B cell (primary cell): Measurements from ENCODE around the gene HK2. TPM values are rescaled to one million over a fixed set of nuclear protein-coding genes. Genes with fewer than 3 reads are reported as not detected.
A peak's percentile ranks its signal among the peaks of the same experiment; 100 is the strongest.

Experiments used
- ATAC-seq: fragments of 200-7000 bp; cut with Tn5 transposase; one replicate; pipeline ENCODE4 v1.10.0; 2021; ENCODE audit warnings: low read depth, mild to moderate bottlenecking, moderate number of reproducible peaks, moderate library complexity
- CTCF ChIA-PET: fragments of 350-600 bp; sonication (Branson Sonifier 250); formaldehyde crosslinking; loops from one replicate; lab custom pipeline; 2021; ENCODE audit warnings: antibody characterized with exemption, inconsistent platforms; lab: Charles Lee
- POLR2A ChIA-PET: fragments of 350-600 bp; sonication (Branson Sonifier 250); formaldehyde crosslinking; loops from one replicate; lab custom pipeline; 2021; ENCODE audit warnings: antibody characterized with exemption; lab: Charles Lee
- DNase-seq: peaks from one replicate; pipeline ENCODE4 v3.0.0; 2013
- H2AFZ ChIP-seq: 2 replicates; pipeline ENCODE4 v1.6.1; 2012; ENCODE audit warnings: mild to moderate bottlenecking, low read depth, low read length; ENCODE audit not compliant: insufficient read depth, poor library complexity, severe bottlenecking
- H3K27ac ChIP-seq, 2 donors: 1 replicate in 1 of 2; 2 replicates in 1 of 2; pipeline ENCODE4 v1.5.1; 2012 to 2013; ENCODE audit warnings: low read length in 2 of 2, mild to moderate bottlenecking in 2 of 2, moderate library complexity in 1 of 2
- H3K27me3 ChIP-seq, 4 experiments: fragments of 200-600 bp in 1 of 4; sonication (generic) in 1 of 4; replicated peaks in 1 of 4; 1 replicate in 2 of 4; 2 replicates in 2 of 4; pipeline versions ENCODE4 v1.6.1 to v1.7.0; 2013 to 2016; ENCODE audit warnings: low read length in 3 of 4, mild to moderate bottlenecking in 2 of 4, mixed read lengths in 1 of 4, moderate library complexity in 1 of 4; ENCODE audit not compliant: insufficient read depth in 4 of 4, control insufficient read depth in 3 of 4; ENCODE audit errors: control extremely low read depth in 1 of 4
- H3K36me3 ChIP-seq, 2 experiments: replicated peaks in 1 of 2; 1 replicate in 1 of 2; 2 replicates in 1 of 2; pipeline versions ENCODE4 v1.6.1 to v1.7.1; 2013; ENCODE audit warnings: low read length in 1 of 2; ENCODE audit not compliant: insufficient read depth in 2 of 2, control insufficient read depth in 1 of 2; ENCODE audit errors: control extremely low read depth in 1 of 2, extremely low read depth in 1 of 2
- H3K4me1 ChIP-seq, 2 donors: fragments of 200-600 bp in 1 of 2; sonication (generic) in 1 of 2; 1 replicate in 1 of 2; 2 replicates in 1 of 2; pipeline versions ENCODE4 v1.5.1 to v1.6.1; 2013 to 2017; ENCODE audit warnings: low read length in 2 of 2; ENCODE audit not compliant: control insufficient read depth in 2 of 2, insufficient read depth in 2 of 2
- H3K4me2 ChIP-seq: replicated peaks from 2 replicates; pipeline ENCODE3; 2012; ENCODE audit warnings: mild to moderate bottlenecking, low read depth, low read length; ENCODE audit not compliant: poor library complexity, severe bottlenecking
- H3K4me3 ChIP-seq, 5 experiments: fragments of 200-600 bp in 1 of 5; sonication (generic) in 1 of 5; 1 replicate in 3 of 5; 2 replicates in 2 of 5; pipeline versions ENCODE4 v1.5.1 to v1.7.0; 2011 to 2016; ENCODE audit warnings: low read length in 4 of 5, mild to moderate bottlenecking in 4 of 5, low read depth in 2 of 5, control low read depth in 1 of 5, moderate library complexity in 1 of 5; ENCODE audit not compliant: insufficient read depth in 1 of 5; ENCODE audit errors: control extremely low read depth in 1 of 5, extremely low read depth in 1 of 5
- H3K79me2 ChIP-seq: fragments of 200-600 bp; sonication (generic); one replicate; pipeline ENCODE4 v1.6.0; 2016; ENCODE audit warnings: low read length; ENCODE audit not compliant: control insufficient read depth, insufficient read depth
- H3K9ac ChIP-seq: fragments of 200-600 bp; sonication (generic); 2 replicates; pipeline ENCODE4 v1.6.1; 2017; ENCODE audit warnings: mild to moderate bottlenecking, low read length, moderate library complexity
- H3K9me3 ChIP-seq, 3 donors: one replicate each; pipeline versions ENCODE4 v1.6.1 to v1.7.1; 2013; ENCODE audit warnings: low read length in 2 of 3; ENCODE audit not compliant: control insufficient read depth in 2 of 3, insufficient read depth in 1 of 3; ENCODE audit errors: control extremely low read depth in 1 of 3
- H4K20me1 ChIP-seq: 2 replicates; pipeline ENCODE4 v1.6.0; 2012; ENCODE audit warnings: mild to moderate bottlenecking, low read length; ENCODE audit not compliant: insufficient read depth, control insufficient read depth, poor library complexity, severe bottlenecking
- H3K27ac Mint-ChIP-seq: one replicate; pipeline ENCODE4 v1.8.0; 2021; ENCODE audit warnings: mixed read lengths
- H3K27me3 Mint-ChIP-seq: one replicate; pipeline ENCODE4 v1.8.0; 2021; ENCODE audit warnings: mixed read lengths
- H3K4me1 Mint-ChIP-seq: one replicate; pipeline ENCODE4 v1.8.0; 2021; ENCODE audit warnings: mixed read lengths
- H3K4me3 Mint-ChIP-seq: one replicate; pipeline ENCODE4 v1.8.0; 2021; ENCODE audit warnings: mixed read lengths
- H3K9me3 Mint-ChIP-seq: one replicate; pipeline ENCODE4 v1.8.0; 2022; ENCODE audit warnings: mixed read lengths; ENCODE audit not compliant: insufficient read depth
- EZH2 ChIP-seq: IDR thresholded peaks from 2 replicates; pipeline ENCODE4 v1.6.1; 2012; ENCODE audit warnings: borderline replicate concordance, low read depth, mild to moderate bottlenecking, moderate library complexity, low read length; ENCODE audit not compliant: insufficient read depth, poor library complexity, severe bottlenecking
- WGBS: methylation state at CpG from one replicate; pipeline ENCODE4 v1.1.5; 2013; ENCODE audit warnings: missing lambda C conversion rate; ENCODE audit not compliant: insufficient coverage; 5-methylcytosine and 5-hydroxymethylcytosine counted together
- intact Hi-C: fragments of 100-400 bp; cut with micrococcal nuclease; formaldehyde crosslinking; loops from one replicate; pipeline ENCODE4 v1.10.0; 2022
- polyA minus RNA-seq: library from RNA; depleted of rRNA, polyadenylated mRNA; stranded (reverse); fragments of >200 nt; gene quantifications from 2 replicates; pipeline ENCODE4 v1.2.3, GENCODE V29; 2012
- polyA plus RNA-seq: library from polyadenylated mRNA; depleted of rRNA; stranded (reverse); fragments of >200 nt; gene quantifications from 2 replicates; pipeline ENCODE4 v1.2.3, GENCODE V29; 2012
- total RNA-seq, 2 donors: library from RNA; stranded (reverse); fragments of 120-200 nt in 1 of 2; gene quantifications; 1 replicate in 1 of 2; 2 replicates in 1 of 2; pipeline versions ENCODE4 v1.2.3 to v1.2.4, GENCODE V29; 2013 to 2022
- TF ChIP-seq, protein P1 (sequence below): fragments of 200-600 bp; IDR thresholded peaks from one replicate; pipeline ENCODE4 v1.8.0; 2022; ENCODE audit warnings: antibody characterized with exemption, mild to moderate bottlenecking

HK2 gene
- total RNA-seq = 5.0 and 5.7 TPM in 2 replicates
- 7.9 TPM for total RNA-seq (2013)
- polyA plus RNA-seq = 5.7 and 13.0 TPM in 2 replicates
- 10.7 and 13.4 TPM in 2 replicates for polyA minus RNA-seq

DNA sequence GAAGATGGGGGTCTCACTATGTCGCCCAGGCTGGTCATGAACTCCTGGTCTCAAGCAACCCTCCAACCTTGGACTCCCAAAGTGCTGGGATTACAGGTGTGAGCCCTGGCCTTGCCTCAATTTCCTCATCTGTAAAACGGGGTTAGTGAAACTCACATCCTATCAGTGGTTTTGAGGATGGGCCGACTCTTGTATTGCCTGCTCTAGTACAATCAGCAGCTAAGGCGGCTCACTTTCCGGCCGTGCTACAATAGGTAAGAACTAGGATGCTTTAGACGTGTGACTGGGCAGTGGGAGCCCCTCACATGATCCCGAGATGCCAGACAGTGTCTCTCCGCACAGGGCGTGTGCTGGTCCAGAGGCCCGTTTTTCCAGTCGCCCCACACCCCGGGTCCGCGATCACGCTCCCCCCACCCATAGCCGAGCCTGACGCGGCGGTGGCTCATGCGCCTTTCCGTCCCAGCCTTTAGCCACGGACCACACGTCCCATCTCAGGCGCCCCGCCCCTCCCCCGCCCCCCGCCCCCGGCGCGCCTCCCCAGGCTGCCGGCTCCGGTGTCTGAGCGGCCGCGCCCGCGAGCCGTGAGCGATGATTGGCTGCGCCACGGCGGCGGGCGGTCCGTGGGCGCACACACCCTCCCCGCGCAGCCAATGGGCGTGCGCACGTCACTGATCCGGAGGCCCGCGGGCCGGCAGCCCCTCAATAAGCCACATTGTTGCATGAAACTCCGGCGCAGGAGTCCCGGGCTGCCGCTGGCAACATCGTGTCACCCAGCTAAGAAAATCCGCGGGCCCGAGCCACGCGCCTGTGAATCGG, at the start of gene HK2:
TSS of gene HK2 (plus strand) at position 710 of the 816 bp plus-strand sequence. CDS start 454 bp downstream, outside the sequence.
- peak within 1 kb of the TSS; percentile 93 for H3K4me3 Mint-ChIP-seq
- Histone ChIP-seq H3K4me1 (peaks cover 10 to 26% of the 10 kb centered on the region in 2 donors), H3K36me3 (no peaks in the 10 kb centered on the region), H4K20me1 (no peaks in the 10 kb centered on the region), H3K4me2 (peak within 1 kb of the TSS; percentile 83), H3K9me3 (no peaks in the 10 kb centered on the region), H2AFZ (peak within 1 kb of the TSS; percentile 80), H3K27me3 (no peaks in the 10 kb centered on the region), H3K27ac (peak within 1 kb of the TSS; percentile 69 to 75), H3K9ac (peak within 1 kb of the TSS; percentile 69), H3K4me3 (peak within 1 kb of the TSS; percentile 74 to 94 (median 80)), H3K79me2 (peaks cover 24% of the 10 kb centered on the region)
- no peaks in the 10 kb centered on the region for H3K9me3 Mint-ChIP-seq
- peaks cover 30% of the 10 kb centered on the region for H3K4me1 Mint-ChIP-seq
- peak within 1 kb of the TSS; percentile 95 for H3K27ac Mint-ChIP-seq
- peak; percentile 88 for ATAC-seq
- no peaks in the 10 kb centered on the region for H3K27me3 Mint-ChIP-seq
- CTCF ChIA-PET = interaction anchor here (2.6 to 9.3 kb wide), 2 partner anchors 43 to 120 kb away, joined by 14 to 75 read pairs; no protein-coding TSS in a partner anchor
- DNase-seq = peak; percentile 89
- WGBS = 8% methylated on average over 55 of the region's 67 CpGs
- POLR2A ChIA-PET = interaction anchor here (0.6 kb wide), 1 partner anchor 104 kb away, joined by 6 read pairs; no protein-coding TSS in a partner anchor
- intact Hi-C loops = loop anchor here (1.0 to 10.0 kb wide), 4 partner anchors 125 to 1449 kb away; partner anchors contain the start of genes ALMS1, POLE4, SEMA4F and TPRKB
- TF ChIP-seq, protein P1, sequence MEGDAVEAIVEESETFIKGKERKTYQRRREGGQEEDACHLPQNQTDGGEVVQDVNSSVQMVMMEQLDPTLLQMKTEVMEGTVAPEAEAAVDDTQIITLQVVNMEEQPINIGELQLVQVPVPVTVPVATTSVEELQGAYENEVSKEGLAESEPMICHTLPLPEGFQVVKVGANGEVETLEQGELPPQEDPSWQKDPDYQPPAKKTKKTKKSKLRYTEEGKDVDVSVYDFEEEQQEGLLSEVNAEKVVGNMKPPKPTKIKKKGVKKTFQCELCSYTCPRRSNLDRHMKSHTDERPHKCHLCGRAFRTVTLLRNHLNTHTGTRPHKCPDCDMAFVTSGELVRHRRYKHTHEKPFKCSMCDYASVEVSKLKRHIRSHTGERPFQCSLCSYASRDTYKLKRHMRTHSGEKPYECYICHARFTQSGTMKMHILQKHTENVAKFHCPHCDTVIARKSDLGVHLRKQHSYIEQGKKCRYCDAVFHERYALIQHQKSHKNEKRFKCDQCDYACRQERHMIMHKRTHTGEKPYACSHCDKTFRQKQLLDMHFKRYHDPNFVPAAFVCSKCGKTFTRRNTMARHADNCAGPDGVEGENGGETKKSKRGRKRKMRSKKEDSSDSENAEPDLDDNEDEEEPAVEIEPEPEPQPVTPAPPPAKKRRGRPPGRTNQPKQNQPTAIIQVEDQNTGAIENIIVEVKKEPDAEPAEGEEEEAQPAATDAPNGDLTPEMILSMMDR = no peak
- TF ChIP-seq EZH2 = no peak

DNA sequence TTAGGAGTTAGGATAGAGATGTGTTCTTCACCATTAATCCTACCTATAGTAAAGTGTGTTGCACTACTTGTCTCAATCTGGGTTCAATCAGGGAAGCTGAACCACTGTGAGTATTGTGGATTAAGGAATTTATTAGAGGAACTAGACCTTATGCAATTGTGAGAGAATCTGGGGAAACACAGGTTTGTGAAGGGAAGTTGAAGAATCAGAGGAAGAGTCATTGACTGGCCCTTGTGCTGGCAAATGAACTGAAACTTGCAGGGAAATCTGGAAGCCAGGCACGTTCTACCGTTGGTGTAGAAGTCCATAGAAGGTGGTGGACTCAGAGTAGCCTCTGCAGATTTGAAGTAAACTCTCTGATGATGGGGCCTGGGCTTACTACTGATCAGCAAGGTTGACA, 44.7 kb upstream of the HK2 start:
- H3K36me3 ChIP-seq = no peaks in the 10 kb centered on the region
- no peak overlapping the region for H3K4me3 Mint-ChIP-seq
- intact Hi-C loops = no loop called here
- CTCF ChIA-PET = no interaction called here
- H3K27me3 ChIP-seq = peaks cover 0 to 4% (median 1%) of the 10 kb centered on the region in 4 experiments
- TF ChIP-seq, protein P1 = no peak
- TF ChIP-seq EZH2 = no peak
- no peak overlapping the region for H3K4me3 ChIP-seq
- H3K27me3 Mint-ChIP-seq = peaks cover 31% of the 10 kb centered on the region
- WGBS = 65% methylated on average over 2 of the region's 2 CpGs
- ATAC-seq (no peak), DNase-seq (no peak)
- H3K9me3 Mint-ChIP-seq = no peaks in the 10 kb centered on the region
- no peaks in the 10 kb centered on the region for H3K79me2 ChIP-seq
- POLR2A ChIA-PET = no interaction called here
- H3K27ac Mint-ChIP-seq = no peak overlapping the region
- H3K9me3 ChIP-seq = peaks cover 0 to 4% (median 0%) of the 10 kb centered on the region in 3 donors
- no peak overlapping the region for H3K27ac ChIP-seq
- H4K20me1 ChIP-seq = no peaks in the 10 kb centered on the region
- H3K4me2 ChIP-seq = no peak overlapping the region
- no peak overlapping the region for H2AFZ ChIP-seq
- H3K4me1 Mint-ChIP-seq = no peaks in the 10 kb centered on the region
- H3K4me1 ChIP-seq = no peaks in the 10 kb centered on the region
- no peak overlapping the region for H3K9ac ChIP-seq
